AG04450 (cell line): ENCODE data around the gene AMD1. TPM values are rescaled to one million over a fixed set of nuclear protein-coding genes. Genes with fewer than 3 reads are reported as not detected.
A peak's percentile ranks its signal among the peaks of the same experiment; 100 is the strongest.

Experiments used
- CTCF ChIA-PET: fragments of 300-600, 350-600 bp; formaldehyde crosslinking; extraction: SDS; loops from one replicate; lab custom pipeline; 2022; ENCODE audit warnings: antibody characterized with exemption, inconsistent platforms; lab: Charles Lee
- POLR2A ChIA-PET: fragments of 350-600 bp; formaldehyde crosslinking; extraction: SDS; loops from one replicate; lab custom pipeline; 2021; ENCODE audit warnings: antibody characterized with exemption, inconsistent platforms; lab: Yijun Ruan, JAX
- DNase-seq: peaks from one replicate; pipeline ENCODE4 v3.0.0-alpha.2; 2011; ENCODE audit warnings: low read depth, low spot score
- H3K27ac ChIP-seq: one replicate; pipeline ENCODE4 v1.5.1; 2012; ENCODE audit warnings: low read depth, low read length, control low read depth
- H3K27me3 ChIP-seq: one replicate; pipeline ENCODE4 v1.6.0; 2012; ENCODE audit warnings: low read length; ENCODE audit not compliant: control insufficient read depth, insufficient read depth
- H3K4me3 ChIP-seq: 2 replicates; pipeline ENCODE4 v1.5.1; 2011; ENCODE audit warnings: mild to moderate bottlenecking, low read depth, low read length, control low read depth
- H3K9me3 ChIP-seq: 2 replicates; pipeline ENCODE4 v1.5.1; 2012; ENCODE audit warnings: low read length; ENCODE audit not compliant: control insufficient read depth, insufficient read depth
- polyA minus RNA-seq: library from RNA; depleted of rRNA, polyadenylated mRNA; stranded (reverse); fragments of >200 nt; gene quantifications from 2 replicates; pipeline ENCODE4 v1.2.3, GENCODE V29; 2011; rRNA and poly(A)+ RNA removed
- polyA plus RNA-seq: library from polyadenylated mRNA; depleted of rRNA; stranded (reverse); fragments of >200 nt; gene quantifications from 2 replicates; pipeline ENCODE4 v1.2.3, GENCODE V29; 2011; rRNA removed
- TF ChIP-seq, protein P1 (sequence below): IDR thresholded peaks from 2 replicates; pipeline ENCODE4 v1.5.1; 2011; ENCODE audit warnings: low read depth, low read length, control low read depth, inconsistent platforms

Gene AMD1
- 58.0 and 84.5 TPM in 2 replicates for polyA plus RNA-seq
- 32.3 and 63.6 TPM in 2 replicates for polyA minus RNA-seq

DNA sequence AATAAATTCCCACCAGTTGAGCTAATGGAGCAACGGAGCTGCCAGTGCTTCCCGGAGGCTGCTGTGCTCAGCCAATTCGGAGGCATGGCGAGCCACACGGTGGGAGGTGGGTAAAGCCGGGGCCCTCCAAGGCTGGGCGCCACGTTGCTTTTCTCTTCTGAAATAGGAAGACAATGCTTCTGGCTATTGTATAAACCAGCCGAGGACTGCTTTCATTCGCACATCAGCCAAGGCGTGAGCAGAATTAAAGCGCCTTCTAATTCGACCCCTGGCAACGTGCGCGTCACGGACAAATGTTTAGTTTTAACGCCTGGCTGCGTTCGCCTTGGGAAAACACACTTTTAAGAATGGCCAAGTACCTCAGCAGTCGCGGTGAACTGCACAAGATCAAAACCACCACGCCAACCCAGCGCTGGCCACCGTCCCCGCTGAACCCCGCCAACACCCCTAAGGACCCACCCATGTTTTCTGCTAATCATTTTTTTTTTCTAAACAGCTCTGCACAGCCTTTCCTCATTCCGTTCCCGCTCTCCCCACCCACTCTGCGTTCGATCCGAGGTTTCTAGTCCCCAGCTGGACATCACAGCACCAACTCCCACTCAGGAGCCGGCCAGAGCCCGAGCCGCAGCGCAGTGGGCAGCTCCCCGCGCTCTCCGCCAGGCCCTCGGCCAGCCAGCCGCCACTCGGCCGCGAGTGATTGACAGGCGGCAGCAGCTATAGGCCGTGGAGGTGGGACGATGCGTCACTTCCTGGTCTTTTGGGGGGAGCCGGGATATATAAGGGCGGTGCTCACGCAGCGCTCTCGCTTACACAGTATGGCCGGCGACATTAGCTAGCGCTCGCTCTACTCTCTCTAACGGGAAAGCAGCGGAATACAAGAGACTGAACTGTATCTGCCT is at the start of gene AMD1:
Gene AMD1, plus strand, starts transcription at position 805 of the 899 bp plus-strand sequence. CDS start 321 bp downstream, outside the sequence.
- ChIA-PET CTCF (interaction anchor here (0.7 to 2.5 kb wide), 6 partner anchors 59 to 356 kb away, joined by 3 to 16 read pairs (median 6); partner anchors contain the start of genes CDK19 and GTF3C6), POLR2A (interaction anchor here (0.5 to 5.5 kb wide), 44 partner anchors 8 to 1286 kb away, joined by 3 to 142 read pairs (median 4); partner anchors contain the start of genes CDK19, GTF3C6 and RPF2)
- peak within 1 kb of the TSS; percentile 96 for H3K27ac ChIP-seq
- H3K9me3 ChIP-seq, result no peaks in the 10 kb centered on the region; the same call in 1 of the 2 replicates
- peak; percentile 96 for DNase-seq
- TF ChIP-seq, protein P1, sequence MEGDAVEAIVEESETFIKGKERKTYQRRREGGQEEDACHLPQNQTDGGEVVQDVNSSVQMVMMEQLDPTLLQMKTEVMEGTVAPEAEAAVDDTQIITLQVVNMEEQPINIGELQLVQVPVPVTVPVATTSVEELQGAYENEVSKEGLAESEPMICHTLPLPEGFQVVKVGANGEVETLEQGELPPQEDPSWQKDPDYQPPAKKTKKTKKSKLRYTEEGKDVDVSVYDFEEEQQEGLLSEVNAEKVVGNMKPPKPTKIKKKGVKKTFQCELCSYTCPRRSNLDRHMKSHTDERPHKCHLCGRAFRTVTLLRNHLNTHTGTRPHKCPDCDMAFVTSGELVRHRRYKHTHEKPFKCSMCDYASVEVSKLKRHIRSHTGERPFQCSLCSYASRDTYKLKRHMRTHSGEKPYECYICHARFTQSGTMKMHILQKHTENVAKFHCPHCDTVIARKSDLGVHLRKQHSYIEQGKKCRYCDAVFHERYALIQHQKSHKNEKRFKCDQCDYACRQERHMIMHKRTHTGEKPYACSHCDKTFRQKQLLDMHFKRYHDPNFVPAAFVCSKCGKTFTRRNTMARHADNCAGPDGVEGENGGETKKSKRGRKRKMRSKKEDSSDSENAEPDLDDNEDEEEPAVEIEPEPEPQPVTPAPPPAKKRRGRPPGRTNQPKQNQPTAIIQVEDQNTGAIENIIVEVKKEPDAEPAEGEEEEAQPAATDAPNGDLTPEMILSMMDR, result no peak
- H3K27me3 ChIP-seq, result no peaks in the 10 kb centered on the region
- H3K4me3 ChIP-seq, result peak within 1 kb of the TSS; percentile 88

DNA sequence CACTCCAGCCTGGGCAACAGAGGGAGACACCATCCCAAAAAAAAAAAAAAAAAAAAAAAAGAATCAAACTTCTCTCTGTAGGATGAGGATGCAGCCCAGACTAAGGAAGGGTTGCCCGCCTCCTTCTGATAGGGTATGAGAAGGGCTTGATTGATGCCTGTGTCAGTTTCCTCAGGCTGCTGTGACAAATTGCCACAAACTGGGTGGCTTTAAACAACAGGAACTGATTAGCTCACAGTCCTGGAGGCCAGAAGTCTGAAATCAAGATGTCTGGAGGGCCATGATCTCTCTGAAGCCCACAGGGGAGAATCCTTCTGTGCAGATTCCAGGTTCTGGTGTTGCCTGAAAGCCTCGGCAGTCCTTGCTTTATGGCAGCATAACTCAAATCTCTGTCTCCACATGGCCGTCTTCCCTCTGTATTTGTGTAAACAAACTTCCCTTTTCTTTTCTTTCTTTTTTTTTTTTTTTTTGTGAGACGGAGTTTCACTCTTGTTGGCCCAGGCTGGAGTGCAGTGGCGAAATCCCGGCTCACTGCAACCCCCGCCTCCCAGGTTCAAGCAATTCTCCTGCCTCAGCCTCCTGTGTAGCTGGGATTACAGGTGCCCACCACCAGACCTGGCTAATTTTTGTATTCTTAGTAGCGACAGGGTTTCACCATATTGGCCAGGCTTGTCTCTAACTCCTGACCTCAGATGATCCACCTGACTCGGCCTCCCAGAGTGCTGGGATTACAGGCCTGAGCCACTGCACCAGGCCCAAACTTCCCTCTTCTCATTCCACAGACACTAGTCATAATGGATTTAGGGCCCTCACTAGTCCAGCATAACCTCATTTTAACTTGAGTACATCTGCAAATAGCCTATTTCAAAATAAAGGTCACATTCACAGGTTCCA is 48.1 kb upstream of the AMD1 start:
- TF ChIP-seq, protein P1, result no peak
- Histone ChIP-seq H3K9me3 (no peaks in the 10 kb centered on the region), H3K27me3 (no peaks in the 10 kb centered on the region), H3K4me3 (no peak overlapping the region), H3K27ac (no peak overlapping the region)
- POLR2A ChIA-PET, result no interaction called here
- DNase-seq, result no peak
- CTCF ChIA-PET, result interaction anchor here (0.5 to 0.6 kb wide), 4 partner anchors 108 to 124 kb away, joined by 3 to 8 read pairs (median 4); no protein-coding TSS in a partner anchor

DNA sequence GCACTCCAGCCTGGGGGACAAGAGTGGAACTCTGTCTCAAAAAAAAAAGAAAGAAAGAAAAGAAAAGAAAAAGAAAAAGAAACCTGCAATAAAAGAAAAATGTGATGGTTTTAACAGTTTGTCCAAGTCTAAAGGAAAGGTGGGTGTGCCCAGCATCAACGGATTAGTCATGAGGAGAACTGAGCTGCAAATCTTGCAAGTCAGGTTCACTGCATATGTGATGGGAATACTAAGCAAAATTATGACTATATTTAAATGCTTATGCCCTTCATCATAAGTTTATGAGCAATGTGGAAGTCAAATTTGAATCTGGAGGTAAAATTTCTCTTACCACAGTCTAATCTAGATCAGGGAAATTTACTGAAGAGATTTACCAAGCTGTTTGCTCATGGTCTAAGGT is 46.2 kb upstream of the AMD1 start:
- CTCF ChIA-PET, result interaction anchor here (0.6 to 0.8 kb wide), 2 partner anchors 35 to 146 kb away, joined by 3 read pairs; no protein-coding TSS in a partner anchor
- no peak for DNase-seq

DNA sequence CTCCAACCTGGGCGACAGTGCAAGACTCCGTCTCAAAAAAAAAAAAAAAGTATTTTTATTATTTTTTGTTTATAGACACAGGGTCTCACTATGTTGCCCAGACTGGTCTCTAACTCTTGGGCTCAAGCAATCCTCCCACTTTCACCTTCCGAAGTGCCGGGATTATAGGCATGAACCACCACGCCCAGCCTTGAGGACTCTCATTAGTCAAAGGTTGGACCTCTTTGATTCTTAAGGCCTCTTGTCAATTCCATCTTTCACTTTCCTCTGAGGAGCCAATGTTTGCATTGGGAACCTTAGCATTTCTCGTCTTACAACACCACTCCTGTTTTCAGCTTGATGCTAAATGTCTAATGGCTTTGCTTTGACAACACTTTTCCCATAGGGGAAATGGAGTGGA is 43.2 kb upstream of the AMD1 start:
- no peaks in the 10 kb centered on the region for H3K27me3 ChIP-seq
- H3K9me3 ChIP-seq, result no peaks in the 10 kb centered on the region
- ChIA-PET POLR2A (no interaction called here), CTCF (no interaction called here)
- no peak for DNase-seq
- TF ChIP-seq, protein P1, result no peak
- no peak overlapping the region for H3K4me3 ChIP-seq
- no peak overlapping the region for H3K27ac ChIP-seq

More for the DNA sequence above, 46.2 kb upstream of the AMD1 start:
- H3K27me3 ChIP-seq, result no peaks in the 10 kb centered on the region
- TF ChIP-seq, protein P1, result no peak
- no peaks in the 10 kb centered on the region for H3K9me3 ChIP-seq
- H3K4me3 ChIP-seq, result no peak overlapping the region
- POLR2A ChIA-PET, result interaction anchor here (0.6 to 1.5 kb wide), 2 partner anchors 46 to 134 kb away, joined by 4 to 5 read pairs; partner anchors contain the start of gene AMD1
- H3K27ac ChIP-seq, result no peak overlapping the region
